ENCODE data around the gene TBCD. TPM values are rescaled to one million over a fixed set of nuclear protein-coding genes. Genes with fewer than 3 reads are reported as not detected.
"Not testable (repeated sequence)": the region's sequence is repeated elsewhere in the genome, so short reads cannot be mapped to it uniquely, and the experiment has no call there.

Gene TBCD
- total RNA-seq, 2 donors from 2014 or later, result 72.5 to 80.5 TPM

- no peak for DNase-seq (ENCODE audit: low spot score)
- intact Hi-C loops (cut with DNase I), result no loop called here
Observed at GRCh38 chr17:82723169-82723807, 28.6 kb upstream of the TBCD start.

DNA sequence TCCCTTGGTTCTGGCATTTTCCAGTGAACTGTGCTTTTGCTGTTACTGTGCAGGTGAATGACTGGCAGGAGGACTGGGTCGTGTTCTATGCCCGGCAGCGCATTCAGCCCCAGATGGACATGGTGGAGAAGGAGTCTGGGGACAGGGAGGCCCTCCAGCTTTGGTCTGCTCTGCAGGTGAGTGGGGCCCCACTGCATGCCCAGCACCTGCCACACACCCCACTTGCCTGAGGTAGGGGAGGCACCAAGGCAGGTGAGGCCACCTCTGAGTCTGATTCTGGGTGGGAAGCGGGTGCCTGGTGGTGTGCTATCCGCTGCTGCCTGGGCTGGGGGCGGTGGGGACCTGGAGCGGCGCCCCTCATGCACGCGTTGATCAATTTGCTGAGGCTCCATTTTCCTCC lies 25.4 kb upstream of the TBCD start:
- DNase-seq (ENCODE audit: low spot score), result no peak
- intact Hi-C loops (cut with DNase I), result loop anchor here in 1 of 2 donors (5.0 kb wide), 1 partner anchor 1419 kb away; no protein-coding TSS in a partner anchor

DNA sequence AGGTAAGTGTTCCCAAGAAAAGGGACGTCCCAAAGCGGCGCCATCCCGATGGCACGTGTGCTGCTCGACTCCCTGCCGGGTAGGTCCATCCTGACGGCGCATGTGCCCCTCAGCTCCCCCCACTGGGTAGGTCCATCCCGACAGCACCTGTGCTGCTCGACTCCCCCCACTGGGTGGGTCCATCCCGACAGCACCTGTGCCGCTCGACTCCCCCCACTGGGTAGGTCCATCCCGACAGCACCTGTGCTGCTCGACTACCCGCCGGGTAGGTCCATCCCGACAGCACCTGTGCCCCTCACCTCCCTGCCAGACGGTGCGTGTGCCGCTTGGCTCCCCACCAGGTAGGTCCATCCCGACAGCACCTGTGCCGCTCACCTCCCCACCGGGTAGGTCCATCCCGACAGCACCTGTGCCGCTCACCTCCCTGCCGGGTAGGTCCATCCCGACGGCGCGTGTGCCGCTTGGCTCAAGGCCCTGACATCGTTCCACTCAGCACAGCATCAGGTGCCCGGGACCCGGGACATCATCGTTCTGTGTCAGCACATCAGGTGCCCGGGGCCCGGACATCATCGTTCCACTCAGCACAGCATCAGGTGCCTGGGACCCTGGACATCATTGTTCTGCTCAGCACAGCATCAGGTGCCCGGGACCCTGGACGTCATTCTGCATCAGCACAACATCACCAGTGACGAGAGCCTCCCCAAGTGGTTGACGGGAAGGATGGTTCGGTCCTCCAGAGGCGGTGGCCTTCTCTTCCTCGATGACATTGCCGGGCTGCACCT lies 22.2 kb upstream of the TBCD start:
- no peak for DNase-seq (ENCODE audit: low spot score)
- intact Hi-C loops (cut with DNase I), result loop anchor here in 1 of 2 donors (5.0 kb wide), 1 partner anchor 1422 kb away; no protein-coding TSS in a partner anchor

- no peak for DNase-seq (ENCODE audit: low spot score)
- intact Hi-C loops (cut with DNase I), result no loop called here
Observed at GRCh38 chr17:82732118-82732743, 19.6 kb upstream of the TBCD start.

- DNase-seq (ENCODE audit: low spot score), result peak; percentile 91
- intact Hi-C loops (cut with DNase I), result no loop called here
Observed at GRCh38 chr17:82734987-82735866, 16.6 kb upstream of the TBCD start, which contains the start of gene FN3K. Gene FN3K, plus strand, starts transcription at chr17:82735615. Its CDS starts 22 bp downstream, at chr17:82735637.

DNA sequence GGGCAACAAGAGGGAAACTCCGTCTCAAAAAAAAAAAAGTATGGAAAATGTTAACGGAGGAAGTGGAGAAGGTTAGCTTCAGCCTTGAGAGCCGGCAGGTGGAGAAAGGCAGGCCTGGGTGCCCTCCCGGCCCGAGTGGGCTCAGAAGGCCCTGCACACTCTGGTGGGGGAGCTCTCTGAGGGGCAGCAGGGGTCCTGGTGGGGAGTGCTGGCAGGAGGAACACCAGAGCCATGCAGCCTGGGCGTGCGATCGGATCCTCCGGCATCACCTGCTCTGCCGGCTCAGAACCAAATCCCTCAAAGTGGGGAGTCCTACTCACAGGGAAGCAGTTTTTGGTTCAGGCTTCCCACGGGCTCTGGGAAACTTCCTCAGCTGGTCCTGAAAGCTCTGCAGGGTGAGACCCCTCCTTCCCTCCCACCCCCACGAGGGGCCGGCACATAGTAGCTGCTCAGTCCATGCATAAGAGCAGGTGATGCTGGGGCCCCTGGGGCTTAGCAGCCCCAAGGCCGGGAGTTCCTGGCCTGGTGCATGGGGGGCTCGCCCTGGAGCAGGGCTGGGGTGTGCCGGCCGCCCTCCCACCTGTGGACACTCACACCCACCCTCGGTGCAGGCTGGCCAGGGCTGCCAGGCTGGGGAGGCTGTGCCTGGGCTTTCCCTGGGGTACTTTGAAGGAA lies 15.2 kb upstream of the TBCD start:
- no peak for DNase-seq (ENCODE audit: low spot score)
- intact Hi-C loops (cut with DNase I), result no loop called here

GRCh38 chr17:82737967-82738877 lies 13.6 kb upstream of the TBCD start:
- DNase-seq (ENCODE audit: low spot score), result no peak
- intact Hi-C loops (cut with DNase I), result no loop called here

- no peak for DNase-seq (ENCODE audit: low spot score)
- intact Hi-C loops (cut with DNase I), result no loop called here
Observed at GRCh38 chr17:82740906-82741759, 10.7 kb upstream of the TBCD start.

- no peak for DNase-seq (ENCODE audit: low spot score)
- intact Hi-C loops (cut with DNase I), result no loop called here
Observed at GRCh38 chr17:82743344-82744219, 8.3 kb upstream of the TBCD start.

DNA sequence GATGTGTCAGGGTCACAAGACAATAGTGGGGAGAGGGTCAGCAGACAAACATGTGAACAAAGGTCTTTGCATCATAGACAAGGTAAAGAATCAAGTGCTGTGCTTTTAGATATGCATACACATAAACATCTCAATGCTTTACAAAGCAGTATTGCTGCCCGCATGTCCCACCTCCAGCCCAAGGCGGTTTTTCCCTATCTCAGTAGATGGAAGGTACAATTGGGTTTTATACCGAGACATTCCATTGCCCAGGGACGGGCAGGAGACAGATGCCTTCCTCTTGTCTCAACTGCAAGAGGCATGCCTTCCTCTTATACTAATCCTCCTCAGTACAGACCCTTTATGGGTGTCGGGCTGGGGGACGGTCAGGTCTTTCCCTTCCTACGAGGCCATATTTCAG lies 7.1 kb upstream of the TBCD start:
- DNase-seq (ENCODE audit: low spot score); intact Hi-C loops (cut with DNase I): not testable (repeated sequence)

DNA sequence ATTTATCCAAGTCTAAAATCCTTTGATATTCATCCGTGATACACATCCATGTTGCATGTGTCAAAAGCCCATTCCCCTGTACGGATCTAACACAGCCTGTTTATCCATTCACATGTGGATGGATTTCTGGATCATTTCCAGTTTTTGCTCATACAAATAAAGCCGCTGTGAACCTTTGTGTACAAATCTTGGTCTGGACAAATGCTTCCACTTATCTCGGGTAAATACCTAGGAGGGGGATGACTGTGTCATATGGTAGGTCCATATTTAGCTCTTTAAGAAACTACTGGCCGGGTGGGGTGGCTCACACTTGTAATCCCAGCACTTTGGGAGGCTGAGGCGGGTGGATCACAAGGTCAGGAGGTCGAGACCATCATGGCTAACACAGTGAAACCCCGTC lies 6.3 kb upstream of the TBCD start:
- intact Hi-C loops (cut with DNase I), result no loop called here
- DNase-seq (ENCODE audit: low spot score), result no peak

DNA sequence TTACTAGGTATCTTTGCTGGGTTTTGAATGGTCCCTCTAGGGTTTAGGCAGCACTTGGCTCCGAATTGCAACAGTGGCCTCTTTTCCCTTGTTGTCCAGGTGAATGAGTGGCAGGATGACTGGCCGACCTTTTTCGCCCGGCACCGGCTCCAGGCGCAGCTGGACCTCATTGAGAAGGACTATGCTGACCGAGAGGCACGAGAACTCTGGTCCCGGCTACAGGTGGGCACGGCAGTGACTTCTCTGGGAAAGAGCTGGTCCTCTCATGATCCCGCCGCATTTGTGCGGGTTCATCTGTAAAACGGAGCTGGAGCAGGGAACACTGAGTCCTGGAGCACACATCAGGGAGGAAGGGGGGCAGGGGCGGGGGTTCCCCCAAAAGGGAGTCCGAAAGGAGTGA lies 3.1 kb upstream of the TBCD start:
- DNase-seq (ENCODE audit: low spot score), result no peak
- intact Hi-C loops (cut with DNase I), result no loop called here

- intact Hi-C loops (cut with DNase I), result no loop called here
- DNase-seq (ENCODE audit: low spot score), result no peak
Observed at GRCh38 chr17:82750241-82750908, 1.5 kb upstream of the TBCD start.

GRCh38 chr17:82751171-82751570 lies 694 bp upstream of the TBCD start:
- no peak for DNase-seq (ENCODE audit: low spot score)
- intact Hi-C loops (cut with DNase I), result no loop called here

- DNase-seq (ENCODE audit: low spot score), result no peak
- intact Hi-C loops (cut with DNase I), result no loop called here
Observed at GRCh38 chr17:82752371-82753200, 721 bp downstream of the TBCD start.

Measured in posterior vena cava (tissue), 2 donors.